ENCODE measurements around the gene TNFRSF6B.

Gene TNFRSF6B

DNA sequence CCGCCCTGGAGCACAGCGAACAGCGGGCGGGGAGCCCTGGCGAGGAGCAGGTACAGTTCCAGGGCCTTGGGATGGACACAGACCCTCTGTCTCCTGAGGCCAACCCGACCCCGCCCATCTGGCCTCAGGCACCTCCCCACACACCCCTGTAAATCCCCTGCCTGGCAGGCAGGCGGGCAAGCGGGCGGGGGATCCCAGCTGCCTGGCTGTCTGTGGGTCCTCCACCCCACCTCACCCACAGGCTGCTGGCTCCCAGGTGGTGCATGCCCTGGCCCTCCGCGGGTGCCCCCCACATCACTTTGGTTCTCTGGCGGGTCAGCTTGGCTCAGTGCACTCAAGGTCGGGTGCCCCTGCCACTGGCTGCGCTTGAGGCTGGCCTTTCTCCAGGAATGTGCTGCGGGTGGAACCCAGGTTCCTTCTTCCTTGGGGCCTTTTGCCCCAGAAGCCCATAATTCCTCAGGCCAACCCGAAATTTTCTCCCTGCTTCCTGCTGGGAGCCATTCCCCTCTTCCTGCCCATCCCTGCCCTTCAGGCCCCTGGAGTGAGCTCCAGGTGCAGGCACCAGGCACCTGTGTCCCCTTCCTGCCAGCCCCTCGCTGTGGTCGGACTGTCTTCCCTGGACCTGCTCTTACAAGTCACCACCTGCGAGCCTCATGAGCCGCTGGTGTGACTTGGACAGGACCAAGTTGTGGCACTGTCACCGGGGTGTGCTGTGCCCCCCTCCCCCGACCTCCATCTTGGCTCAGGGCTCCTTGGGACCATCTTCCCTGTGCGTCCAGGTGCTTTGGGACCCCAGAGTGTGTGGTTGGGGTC lies 5.3 kb upstream of the TNFRSF6B start:
- no peak for DNase-seq (ENCODE audit: low read depth)
- no peak overlapping the region for H3K4me3 ChIP-seq (ENCODE audit: low read depth, low read length)
- TF ChIP-seq, protein P1, sequence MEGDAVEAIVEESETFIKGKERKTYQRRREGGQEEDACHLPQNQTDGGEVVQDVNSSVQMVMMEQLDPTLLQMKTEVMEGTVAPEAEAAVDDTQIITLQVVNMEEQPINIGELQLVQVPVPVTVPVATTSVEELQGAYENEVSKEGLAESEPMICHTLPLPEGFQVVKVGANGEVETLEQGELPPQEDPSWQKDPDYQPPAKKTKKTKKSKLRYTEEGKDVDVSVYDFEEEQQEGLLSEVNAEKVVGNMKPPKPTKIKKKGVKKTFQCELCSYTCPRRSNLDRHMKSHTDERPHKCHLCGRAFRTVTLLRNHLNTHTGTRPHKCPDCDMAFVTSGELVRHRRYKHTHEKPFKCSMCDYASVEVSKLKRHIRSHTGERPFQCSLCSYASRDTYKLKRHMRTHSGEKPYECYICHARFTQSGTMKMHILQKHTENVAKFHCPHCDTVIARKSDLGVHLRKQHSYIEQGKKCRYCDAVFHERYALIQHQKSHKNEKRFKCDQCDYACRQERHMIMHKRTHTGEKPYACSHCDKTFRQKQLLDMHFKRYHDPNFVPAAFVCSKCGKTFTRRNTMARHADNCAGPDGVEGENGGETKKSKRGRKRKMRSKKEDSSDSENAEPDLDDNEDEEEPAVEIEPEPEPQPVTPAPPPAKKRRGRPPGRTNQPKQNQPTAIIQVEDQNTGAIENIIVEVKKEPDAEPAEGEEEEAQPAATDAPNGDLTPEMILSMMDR (IDR thresholded peaks at IDR 0.05; ENCODE audit: low read depth, low read length, missing control alignments), result no peak

DNA sequence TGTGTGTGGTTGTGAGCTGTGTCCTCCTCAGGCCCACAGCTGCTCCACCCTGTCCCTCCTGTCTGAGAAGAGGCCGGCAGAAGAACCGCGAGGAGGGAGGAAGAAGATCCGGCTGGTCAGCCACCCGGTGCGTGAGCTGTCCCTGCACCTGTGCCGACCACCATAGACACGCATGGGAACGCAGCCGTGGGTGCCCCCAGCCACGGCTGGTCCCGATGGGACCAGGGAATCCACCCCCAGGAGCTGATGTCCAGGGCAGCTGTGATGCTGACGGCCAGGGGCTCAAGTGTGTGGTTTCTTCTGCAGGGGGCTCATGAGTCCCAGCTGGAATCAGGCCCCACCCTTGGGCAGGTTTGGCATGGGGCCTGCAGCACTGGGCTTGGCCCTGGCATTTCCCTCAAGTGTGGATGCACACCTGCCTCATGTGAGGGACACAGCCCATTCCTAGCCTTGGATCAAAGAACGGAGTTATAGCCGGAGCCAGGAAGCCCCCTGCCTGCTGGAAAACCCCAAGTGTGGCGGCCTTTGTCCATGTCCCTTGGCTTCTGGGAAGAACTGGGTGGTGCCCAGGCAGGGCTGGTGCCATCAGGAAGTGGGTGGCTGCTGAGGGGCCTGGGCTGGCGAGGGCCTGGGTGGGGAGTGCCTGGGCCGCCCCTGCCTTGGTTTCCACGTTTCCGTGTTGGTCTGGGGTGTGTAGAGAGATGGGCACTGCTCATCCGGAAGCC lies 4.6 kb upstream of the TNFRSF6B start:
- TF ChIP-seq, protein P1 (IDR thresholded peaks at IDR 0.05; ENCODE audit: low read depth, low read length, missing control alignments), result no peak
- DNase-seq (ENCODE audit: low read depth), result no peak
- no peak overlapping the region for H3K4me3 ChIP-seq (ENCODE audit: low read depth, low read length)

DNA sequence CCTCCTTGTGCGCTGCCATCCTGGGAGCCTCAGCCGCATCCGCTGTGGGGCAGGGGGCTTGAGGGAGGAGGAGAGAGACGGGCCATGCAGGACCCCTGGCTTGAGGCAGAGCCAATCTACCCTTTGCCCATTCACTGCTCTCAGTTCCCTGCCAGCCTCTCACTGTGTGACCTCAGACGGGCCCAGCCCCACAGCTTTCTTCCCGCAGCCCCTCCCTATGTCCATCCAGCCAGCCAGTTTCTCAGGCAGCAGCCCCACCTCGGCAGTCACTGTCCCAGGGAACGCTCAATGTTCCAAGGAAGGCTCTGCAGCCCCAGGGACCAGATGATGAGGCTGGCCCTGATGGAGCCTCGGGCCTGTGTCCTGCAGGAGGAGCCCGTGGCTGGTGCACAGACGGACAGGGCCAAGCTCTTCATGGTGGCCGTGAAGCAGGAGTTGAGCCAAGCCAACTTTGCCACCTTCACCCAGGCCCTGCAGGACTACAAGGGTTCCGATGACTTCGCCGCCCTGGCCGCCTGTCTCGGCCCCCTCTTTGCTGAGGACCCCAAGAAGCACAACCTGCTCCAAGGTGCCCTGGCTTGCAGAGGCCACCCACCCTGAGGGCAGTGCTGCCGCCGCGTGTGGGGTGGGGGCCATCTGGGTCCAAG lies 3.9 kb upstream of the TNFRSF6B start:
- no peak overlapping the region for H3K4me3 ChIP-seq (ENCODE audit: low read depth, low read length)

DNA sequence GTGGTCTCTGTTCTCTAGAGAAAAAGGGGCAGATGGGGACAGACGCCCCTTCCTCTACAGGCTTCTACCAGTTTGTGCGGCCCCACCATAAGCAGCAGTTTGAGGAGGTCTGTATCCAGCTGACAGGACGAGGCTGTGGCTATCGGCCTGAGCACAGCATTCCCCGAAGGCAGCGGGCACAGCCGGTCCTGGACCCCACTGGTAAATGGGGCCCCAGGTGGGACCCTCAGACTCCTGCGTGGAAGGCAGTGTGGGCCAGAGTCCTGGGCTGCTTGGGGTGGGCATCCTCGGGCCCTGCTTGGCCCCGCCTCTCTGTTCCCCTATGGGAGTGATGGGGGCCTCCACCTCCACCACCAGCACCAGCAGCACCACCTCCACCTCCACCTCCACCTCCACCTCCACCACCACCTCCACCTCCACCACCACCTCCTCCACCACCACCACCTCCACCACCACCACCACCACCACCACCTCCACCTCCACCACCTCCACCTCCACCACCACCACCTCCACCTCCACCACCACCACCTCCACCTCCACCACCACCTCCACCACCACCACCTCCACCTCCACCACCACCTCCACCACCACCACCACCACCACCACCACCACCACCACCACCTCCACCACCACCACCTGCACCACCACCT lies 3.2 kb upstream of the TNFRSF6B start:
- TF ChIP-seq, protein P1 (IDR thresholded peaks at IDR 0.05; ENCODE audit: low read depth, low read length, missing control alignments), result no peak
- no peak for DNase-seq (ENCODE audit: low read depth)
- no peak overlapping the region for H3K4me3 ChIP-seq (ENCODE audit: low read depth, low read length)

More for the DNA sequence above, 3.9 kb upstream of the TNFRSF6B start:
- TF ChIP-seq, protein P1 (IDR thresholded peaks at IDR 0.05; ENCODE audit: low read depth, low read length, missing control alignments), result no peak
- no peak for DNase-seq (ENCODE audit: low read depth)

DNA sequence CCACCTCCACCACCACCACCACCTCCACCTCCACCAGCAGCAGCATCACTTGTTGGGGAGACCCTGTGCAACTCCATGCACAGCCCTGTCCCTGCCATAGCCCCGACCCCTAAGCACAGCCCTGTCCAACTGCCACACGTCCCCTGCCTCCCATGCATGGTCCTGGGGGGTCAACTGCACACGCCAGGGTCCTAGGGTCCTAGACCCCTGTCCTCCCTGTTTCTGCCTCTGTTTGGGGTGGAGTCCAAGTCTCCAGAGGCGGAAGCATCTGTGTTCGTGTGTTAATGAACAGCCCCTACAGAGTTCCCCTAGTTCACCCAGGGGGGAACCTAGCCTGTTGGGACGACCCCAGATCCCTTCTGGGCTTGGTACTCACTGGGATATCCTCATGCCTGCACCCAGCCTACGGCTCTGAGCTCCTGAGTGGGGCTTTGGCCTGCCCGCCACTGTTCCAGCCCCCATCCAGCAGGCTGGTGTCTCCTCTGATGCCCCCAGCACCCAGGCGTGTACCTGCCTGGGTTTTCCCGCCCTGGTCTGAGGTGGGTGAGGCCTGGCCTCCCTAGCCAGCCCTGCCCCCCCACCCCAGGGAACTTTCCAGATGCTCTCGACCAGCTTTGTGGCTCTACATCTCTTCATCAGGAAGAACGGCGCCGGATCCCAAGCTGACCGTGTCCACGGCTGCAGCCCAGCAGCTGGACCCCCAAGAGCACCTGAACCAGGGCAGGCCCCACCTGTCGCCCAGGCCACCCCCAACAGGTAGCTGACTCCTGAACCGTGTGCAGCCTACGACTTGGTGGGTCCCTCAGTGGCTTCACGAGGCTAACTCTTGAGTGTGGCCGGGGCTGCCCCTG lies 2.5 kb upstream of the TNFRSF6B start:
- H3K4me3 ChIP-seq (ENCODE audit: low read depth, low read length), result no peak overlapping the region
- DNase-seq (ENCODE audit: low read depth), result no peak
- TF ChIP-seq, protein P1 (IDR thresholded peaks at IDR 0.05; ENCODE audit: low read depth, low read length, missing control alignments), result no peak

Measured in GM12864 (cell line).